GM18861 (cell line): ENCODE measurements around the gene BMP7.
"Not testable (repeated sequence)": the region's sequence is repeated elsewhere in the genome, so short reads cannot be mapped to it uniquely, and the experiment has no call there.

Experiments
- ATAC-seq: cut with Tn5 transposase; IDR thresholded peaks from one replicate; pipeline ENCODE4 v1.9.1; 2021; ENCODE audit not compliant: unreplicated experiment

BMP7 gene

DNA sequence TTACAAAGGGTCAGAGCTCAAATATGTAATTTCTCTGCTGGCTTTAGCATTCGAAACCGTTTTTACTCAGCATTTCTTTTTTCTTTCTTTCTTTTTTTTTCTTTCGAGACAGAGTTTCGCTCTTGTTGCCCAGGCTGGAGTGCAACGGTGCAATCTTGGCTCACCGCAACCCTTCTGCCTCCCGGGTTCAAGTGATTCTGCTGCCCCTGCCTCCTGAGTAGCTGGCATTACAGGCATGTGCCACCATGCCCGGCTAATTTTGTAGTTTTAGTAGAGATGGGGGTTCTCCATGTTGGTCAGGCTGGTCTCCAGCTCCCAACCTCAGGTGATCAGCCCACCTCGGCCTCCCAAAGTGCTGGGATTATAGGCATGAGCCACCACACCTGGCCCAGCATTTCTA, 108.7 kb downstream of the BMP7 start:
- not testable (repeated sequence) for ATAC-seq

DNA sequence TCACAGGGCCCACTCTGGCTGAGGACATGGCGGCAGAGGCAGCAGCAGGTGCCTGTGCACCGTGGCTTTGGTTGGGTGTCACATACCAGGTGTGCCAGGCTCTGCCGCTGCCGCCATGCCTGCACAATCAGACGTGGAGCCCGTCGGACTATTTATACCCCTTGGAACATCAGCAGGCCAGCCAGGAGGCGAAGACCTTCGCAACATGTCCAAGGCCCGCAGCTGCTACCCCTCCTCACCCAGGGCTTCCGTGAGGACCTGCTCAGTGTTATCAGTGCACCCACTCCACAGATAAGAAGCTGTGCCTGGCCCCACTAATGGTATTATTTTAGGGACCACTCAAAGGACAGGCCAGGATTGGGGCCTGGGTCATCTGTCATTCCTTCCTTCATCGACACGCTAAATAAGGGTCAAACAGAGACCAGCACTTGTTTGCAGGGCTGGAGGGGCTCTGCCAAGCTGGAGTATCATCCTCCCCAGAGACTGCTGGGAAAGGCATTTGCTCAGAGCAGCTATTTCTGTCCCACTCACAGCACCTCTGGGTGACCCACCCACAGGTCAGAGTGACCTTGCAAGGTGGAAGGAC, 109.2 kb downstream of the BMP7 start:
- ATAC-seq = no peak

DNA sequence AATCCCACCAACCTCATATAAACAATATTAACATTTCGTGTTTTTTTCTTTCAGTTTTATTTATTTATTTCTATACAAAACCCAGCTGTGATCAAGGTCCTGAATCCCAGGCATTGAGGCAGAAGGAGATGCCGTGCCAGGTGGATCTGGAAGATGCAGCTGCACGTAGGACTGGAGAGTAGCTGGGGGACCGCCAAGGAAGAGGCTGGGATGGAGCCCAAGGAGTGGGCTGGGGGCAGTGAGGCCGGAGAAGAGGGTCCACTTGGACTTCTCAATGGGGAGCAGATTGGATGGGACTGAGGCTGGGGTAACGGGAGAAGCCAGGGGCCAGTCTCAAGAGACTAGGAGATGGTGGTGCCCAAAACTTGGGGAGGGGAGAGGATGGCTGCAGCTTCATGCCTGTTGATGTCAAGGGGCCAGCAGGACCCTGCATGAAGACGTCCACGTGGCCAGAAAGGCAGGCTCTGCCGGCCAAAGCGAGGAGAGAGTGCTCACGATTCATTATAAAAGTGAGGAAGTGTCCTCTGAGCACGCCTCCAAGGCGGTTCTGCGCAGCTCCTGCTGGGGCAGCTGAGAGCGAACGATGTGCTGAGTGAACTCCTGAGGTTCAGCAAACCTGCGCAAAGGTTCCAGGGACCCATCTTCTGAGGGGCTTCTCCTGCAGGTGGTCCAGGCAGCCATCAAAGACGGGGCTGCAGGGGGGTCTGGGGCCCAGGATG, 110.3 kb downstream of the BMP7 start:
- no peak for ATAC-seq

DNA sequence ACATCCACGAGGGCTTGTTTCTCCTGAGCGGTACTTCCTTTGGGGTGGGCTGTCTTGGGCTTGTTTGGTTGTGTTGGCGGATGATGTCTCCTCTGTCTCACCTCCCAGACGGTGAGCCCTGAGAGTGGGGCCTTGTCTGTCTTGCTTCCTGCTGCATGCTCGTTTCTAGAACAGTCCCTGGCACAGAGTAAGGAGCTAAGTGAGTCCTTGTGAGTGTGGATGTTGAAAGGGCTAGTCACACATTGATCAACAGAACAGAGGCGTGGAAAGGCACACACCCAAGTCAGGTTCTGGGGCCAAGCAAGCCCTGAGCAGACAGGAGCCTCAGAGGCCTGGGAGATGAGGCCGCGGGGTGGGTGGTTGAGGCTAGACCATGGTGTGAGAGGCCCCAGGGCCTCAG, 111.0 kb downstream of the BMP7 start:
- no peak for ATAC-seq

DNA sequence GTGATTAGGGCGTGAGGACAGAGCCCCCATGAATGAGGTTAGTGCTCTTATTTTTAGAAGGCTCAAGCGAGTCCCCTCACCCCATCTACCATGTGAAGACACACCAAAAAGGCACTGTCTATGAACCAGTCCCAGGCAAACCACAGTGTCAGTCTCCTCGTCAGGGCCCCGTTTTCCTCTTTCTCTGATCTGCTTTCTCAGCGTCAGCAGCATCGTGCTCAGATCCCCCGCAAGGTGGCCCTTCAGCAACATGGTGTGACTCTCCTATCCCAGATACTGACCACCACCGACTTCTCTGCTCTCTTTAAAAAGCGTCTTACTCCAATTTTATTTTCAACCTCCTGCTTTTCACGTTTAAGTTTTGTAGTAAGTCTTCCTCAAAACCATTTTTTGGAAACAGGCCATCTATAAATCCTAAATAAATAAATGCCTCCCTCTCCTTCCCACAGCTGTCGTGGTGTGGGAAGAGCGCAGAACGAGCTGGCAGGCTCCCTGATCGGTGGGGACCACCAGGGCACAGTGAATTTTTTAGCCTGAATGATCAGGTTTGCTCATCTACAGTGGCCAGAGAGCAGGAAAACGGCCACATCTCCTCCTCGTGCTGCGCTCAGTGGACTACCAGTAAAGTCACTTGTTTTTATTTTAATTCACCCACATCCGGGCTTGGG, 113.1 kb downstream of the BMP7 start:
- ATAC-seq = no peak

DNA sequence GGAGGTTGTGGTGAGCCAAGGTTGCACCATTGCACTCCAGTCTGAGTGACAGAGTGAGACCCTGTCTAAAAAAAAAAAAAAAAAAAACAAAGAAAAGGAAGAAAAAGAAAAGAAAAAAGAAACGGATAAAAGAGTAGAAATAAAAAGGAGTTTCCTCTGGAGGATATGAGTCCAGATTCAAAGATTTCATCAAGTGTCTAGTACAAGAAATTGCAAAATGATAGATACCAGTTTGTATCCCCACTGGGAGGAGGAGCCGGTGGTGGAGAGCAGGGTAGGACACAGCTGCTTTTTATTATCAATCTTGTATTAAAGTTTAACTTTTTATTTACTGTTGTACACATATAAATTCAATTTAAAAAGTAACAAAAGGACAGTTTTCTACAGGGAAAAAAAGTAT, 113.9 kb downstream of the BMP7 start:
- ATAC-seq = no peak

DNA sequence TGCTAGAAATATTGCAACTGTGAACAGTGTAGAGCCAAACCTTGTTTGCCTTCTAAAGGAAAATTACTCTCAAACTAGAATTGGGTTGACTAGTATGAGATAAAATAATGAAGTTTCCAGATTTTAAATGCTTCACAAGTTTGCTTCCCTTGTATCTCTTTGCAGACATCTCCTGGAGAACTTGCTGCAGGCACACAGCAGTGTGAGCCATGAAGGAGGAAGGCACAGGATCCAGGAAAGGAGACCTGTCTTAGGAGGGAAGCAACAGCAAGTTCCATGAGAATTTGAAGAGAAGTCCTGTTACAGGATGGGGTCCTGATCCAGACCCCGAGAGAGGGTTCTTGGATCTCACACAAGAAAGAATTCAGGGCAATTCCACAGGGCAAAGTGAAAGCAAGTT, 115.9 kb downstream of the BMP7 start:
- no peak for ATAC-seq

DNA sequence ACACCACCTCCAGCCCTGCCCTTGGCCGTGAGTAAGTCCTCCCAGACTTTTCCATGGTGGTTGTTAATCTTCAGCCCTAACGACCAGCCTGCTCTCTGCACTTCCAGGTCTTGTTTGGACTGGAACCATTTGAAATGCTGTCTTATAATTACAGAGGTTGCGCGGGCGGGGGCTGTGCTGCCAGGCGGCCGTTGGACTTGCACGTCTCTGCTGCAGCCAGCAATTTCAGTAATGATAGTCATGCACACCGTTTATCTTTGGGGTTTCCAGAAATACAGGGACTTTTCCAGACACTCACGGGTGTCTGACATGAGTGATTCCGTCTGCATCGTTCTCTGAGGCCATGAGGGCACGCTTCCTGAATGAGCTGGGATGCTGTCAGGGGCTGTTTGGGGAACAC, 118.2 kb downstream of the BMP7 start:
- ATAC-seq = no peak

DNA sequence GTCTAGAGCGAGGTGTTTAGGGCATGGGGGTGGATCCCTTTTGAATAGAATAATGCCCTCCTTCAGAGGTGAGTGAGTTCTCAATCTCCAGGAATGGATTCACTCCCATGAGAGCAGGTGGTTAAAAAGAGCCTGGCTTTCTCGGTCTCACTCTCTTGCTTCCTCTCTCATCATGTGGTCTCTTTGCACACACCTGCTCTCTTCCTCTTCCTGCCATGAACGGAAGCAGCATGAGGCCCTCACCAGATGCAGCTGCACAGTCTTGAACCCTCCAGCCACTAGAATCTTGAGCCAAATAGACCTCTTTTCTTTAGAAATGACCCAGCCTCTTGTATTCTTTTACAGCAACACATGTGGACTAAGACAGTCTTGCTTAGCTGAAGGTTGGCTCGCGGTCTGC, 119.3 kb downstream of the BMP7 start:
- no peak for ATAC-seq

DNA sequence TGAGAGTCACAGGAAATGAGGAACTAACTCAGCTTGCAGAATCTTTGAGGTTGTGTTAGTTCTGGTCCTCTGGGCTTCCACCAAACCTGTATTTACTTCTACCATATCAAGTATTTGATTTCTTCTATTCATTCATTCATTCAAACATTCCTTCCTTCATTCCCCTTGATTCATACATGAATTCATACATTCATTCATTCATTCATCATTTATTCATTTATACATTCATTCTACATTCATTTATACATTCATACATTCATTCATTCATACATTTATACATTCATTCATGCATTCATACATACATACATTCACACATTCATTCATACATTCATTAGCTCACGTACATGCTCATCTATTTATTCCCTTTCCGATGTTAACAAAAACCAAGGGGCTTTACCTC, 120.3 kb downstream of the BMP7 start:
- no peak for ATAC-seq

DNA sequence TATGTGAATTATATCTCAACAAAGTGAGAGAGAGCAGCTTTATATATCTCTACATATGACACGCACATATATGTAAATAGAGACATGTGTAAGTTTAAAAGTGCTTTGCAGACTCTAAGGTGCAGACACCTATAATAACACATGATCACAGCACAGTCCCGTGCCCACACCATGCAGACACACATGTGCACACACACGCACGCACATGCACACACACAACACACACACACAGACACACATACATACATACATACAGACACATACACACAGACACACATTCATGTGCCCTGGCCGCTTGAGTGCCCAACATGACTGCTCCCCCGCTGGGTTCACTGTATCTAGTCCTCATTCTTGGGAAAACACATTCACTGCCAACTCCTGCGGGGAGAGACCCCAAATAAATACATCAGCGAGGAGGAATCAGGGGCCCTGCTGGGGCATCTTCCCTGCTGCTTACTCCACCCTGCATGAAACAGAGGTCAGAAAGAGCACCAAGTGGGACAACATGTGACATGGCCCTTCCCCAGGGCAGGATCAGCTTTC, 121.3 kb downstream of the BMP7 start:
- no peak for ATAC-seq

DNA sequence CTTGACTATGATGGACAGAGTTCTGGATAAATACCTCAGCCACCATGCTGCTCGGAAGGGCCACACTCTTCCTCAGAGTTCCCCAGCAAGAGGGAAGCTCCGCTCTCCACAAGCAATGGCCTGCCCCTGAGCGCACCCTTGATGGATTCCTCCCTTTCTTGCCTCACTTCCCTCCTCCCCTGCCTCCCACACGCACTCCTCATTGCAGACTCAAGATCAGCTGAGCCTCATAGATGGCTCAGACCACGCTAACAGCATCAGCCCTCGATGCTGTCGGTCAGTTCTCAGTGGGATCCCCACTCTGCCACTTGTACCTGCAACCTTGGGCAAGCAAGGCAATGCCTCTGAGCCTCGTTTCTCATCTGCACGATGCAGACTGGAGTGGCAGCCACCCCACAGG, 123.3 kb downstream of the BMP7 start:
- ATAC-seq = no peak

DNA sequence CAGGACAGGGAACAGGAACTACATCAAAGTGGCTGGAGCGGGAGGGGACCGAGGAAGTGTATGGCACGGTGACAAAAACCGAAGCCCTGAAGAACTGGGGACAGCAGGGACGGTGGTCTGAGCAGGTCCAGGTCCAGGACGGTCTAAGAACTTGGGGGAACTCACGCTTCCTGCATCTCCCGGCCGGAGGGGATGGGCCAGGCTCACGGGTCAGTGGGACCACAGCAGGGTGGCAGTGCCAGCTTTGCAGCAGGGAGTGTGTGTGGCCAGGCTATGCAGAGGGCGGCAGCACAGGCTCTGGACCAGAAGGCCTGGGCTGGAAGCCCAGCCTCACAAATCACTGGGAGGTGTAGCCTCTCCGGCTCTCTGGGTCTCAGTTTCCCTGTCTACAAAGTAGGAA, 123.8 kb downstream of the BMP7 start:
- no peak for ATAC-seq

DNA sequence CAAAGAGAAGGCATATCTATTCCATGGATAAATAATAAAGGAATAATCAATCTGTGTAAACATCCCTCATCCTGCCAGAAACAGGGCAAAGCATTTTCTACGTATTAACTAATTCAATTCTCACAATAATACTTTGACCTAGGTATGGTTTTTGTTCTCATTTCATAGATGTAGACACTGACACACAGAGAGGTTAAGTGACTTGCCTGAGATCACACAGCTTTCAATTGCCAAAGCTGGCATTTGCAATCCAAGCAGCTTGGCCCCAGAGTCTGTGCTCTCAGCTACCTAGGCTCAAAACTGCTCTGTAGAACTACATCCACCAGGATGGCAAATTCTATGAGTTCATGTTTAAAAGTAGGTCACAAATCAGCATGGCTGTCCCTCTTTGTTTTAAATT, 124.9 kb downstream of the BMP7 start:
- no peak for ATAC-seq

DNA sequence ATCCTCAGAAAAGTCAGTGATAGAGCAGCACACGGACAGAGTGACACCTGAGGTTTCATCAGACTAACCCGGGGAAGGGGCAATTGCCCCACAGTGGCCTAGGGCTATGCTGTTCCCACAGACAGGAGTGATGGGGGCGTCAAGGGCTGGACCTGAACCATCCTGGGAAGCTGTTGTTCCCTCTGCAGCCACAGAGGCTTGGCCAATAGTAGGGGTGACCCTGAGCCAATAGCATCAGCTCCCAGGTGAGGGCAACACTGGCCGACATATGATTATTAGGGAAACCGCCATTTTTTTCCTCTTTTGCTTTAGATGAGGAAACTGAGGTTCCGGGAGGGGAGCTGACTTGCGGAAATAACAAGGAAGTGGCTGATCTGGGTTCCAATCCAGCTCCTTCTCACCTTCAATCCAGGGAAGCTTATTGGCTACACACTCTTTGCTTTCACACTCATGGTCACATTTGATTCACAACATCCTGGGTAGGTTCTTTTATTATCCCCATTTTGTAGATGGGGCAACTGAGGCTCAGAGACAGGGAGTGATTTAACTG, 126.0 kb downstream of the BMP7 start:
- ATAC-seq = no peak

DNA sequence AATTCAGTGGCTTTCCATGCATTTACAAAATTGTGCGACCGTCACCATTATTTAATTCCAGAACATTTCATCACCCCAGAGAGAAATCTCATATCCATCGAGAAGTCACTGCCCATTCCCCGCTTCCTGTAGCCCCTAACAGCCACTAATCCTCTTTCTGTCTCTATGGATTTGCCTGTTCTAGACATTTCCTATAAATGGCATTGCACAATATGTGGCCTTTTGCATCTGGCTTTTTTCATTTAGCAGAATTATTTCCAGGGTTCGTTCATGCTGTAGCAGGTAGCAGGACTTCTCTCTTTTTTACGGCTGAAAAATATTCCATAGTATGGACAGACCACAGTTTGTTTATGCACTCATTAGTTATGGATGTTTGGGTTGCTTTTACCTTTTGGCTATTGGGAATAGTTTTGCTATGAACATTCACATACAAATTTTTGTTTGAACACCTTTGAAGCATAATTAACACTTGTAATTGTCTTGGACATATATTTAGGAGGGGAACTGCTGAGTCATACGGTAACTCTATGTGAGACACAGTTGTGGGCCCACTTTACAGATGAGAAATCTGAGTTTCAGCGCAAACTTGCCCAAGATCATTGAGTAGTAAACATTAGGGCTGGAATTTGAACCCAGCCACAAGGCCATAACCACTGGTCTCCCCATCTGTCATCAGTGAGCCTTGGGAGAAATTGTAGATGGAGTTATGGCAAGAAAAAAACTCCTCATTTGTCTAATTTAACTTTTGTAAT, 126.9 kb downstream of the BMP7 start:
- no peak for ATAC-seq

DNA sequence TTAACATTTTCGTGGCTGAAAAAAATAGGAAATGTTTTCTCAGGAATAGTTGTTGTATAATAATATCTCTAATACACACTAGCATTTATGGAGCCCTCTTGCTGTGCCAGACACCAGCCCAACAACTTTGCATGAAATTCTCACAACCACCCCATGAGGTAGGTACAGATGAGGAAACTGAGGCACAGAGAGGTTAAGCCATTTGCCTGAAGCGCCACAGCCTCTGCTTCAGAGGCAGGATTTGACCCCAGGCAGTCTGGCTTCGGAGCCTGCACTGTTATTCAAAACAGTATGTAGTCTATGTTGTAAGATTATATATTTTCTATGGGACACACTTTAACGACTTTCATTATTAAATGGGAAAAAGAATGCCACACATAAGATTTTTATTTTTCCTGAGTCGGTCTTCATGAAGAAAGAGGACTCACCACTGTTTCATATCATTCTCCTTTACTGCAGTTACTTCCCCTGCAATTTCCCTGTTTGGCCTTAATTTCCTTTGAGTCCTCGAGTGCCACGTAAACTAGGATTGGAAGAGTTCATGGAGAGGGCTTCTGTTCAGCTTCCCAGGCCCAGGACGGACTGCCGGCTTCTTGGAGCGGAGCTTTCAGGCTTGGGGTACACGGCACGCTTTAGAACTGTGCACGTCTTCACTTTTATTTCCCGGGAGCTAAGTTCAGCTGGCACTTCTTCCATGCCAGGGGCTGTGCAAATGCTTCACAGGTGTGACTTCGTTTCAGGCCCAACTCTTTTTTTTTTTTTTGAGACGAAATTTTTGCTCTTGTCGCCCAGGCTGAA, 128.0 kb downstream of the BMP7 start:
- ATAC-seq = no peak

DNA sequence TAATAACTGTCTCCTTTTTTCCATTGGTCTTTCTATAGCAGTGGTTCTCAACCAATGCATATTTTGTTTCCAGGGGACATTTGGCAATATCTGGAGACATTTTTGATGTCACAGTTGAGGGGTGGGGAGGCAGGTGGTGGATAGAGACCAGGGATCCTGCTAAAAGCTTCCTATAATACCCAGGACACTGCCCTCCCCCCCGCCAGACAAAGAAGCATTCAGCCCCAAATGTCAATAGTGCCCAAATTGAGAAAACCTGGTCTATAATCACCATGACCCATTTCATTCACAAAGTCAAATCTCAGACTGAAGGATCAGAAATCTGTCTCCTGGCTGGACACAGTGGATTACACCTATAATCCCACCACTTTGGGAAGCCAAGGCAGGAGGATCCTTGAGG, 128.8 kb downstream of the BMP7 start:
- ATAC-seq = no peak

DNA sequence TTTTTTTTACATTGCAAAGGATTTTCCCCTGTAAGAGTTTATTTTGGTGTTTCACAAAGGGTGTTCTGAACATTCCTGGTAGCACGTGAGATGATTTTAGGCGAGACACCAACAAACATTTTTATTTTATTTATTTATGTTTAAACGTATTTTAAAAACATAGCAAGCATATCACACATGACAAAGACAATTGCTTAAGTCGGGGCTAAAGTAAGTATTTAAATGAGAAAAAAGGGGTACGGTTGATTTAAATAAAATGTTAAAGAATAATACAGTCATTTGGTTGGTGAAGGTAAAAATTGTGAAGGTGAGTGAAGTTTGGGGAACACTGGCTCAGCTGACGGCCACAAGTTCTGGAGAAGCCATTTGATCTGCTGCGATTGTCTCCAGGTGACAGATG, 129.7 kb downstream of the BMP7 start:
- ATAC-seq = no peak

DNA sequence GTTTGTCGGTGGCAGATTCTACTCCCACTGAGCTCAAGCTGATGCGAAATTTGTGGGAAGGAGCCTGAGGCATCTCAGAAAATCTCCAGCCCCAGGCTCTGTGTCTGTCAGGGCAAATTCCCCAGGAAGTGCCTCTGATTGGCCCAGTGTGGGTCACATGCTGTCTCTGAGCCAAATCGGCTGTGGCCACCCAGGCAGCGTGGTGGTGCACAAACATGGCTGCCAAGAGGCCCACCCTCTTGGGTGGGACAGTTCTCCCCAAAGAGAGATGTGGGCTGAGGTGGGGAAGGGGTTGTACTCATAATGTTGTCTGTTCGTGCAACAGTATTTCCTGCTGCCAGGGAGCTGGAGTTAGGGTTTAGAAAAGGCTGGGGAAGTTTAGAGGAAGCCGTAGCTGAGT, 130.6 kb downstream of the BMP7 start:
- no peak for ATAC-seq

DNA sequence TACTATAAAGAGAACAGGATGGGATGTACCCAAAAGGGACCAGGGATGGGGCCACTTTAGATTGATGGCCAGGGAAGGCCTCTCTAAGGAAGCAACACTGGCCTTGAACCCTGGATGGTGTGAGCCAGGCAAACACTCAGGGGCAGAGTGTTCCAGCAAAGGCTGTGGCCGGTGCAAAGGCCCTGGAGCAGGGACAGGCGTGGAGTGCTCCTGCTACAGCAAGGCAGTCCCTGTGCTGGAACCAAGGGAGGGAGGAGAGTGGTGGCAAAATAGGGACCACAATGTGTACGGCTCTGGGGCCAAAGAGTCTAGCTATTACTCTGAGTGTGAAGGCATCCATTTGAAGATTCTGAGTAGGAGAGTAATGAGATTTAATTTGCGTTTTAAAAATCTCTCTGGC, 131.6 kb downstream of the BMP7 start:
- ATAC-seq = no peak
